ENCODE results near the gene PLIN5. TPM values are rescaled to one million over a fixed set of nuclear protein-coding genes. Genes with fewer than 3 reads are reported as not detected.

PLIN5 gene
- total RNA-seq, 1 donor from 2014 or later, result 73.5 TPM

DNA sequence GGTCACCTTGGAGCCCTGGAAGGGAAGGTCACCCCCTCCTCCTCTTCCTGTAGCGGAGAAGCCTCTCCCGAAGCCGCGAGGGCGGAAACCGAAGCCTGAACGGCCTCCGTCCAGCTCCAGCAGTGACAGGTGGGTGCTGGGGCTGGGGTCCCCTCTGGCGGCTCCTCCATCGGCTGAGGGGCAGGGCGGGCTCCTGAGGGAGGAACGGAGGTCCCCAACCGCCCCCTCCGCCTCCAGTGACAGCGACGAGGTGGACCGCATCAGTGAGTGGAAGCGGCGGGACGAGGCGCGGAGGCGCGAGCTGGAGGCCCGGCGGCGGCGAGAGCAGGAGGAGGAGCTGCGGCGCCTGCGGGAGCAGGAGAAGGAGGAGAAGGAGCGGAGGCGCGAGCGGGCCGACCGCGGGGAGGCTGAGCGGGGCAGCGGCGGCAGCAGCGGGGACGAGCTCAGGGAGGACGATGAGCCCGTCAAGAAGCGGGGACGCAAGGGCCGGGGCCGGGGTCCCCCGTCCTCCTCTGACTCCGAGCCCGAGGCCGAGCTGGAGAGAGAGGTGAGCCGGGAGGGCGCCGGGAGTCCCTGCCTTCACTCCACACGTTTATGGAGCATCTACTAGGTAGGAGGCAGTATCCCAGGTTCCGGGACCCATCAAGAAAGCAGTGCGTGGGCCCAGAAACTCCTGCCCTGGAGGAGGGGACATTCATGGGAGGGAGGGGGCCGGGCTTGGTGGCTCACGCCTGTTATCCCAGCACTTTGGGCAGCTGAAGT is 40.9 kb downstream of the PLIN5 start:
- TF ChIP-seq, protein P1, sequence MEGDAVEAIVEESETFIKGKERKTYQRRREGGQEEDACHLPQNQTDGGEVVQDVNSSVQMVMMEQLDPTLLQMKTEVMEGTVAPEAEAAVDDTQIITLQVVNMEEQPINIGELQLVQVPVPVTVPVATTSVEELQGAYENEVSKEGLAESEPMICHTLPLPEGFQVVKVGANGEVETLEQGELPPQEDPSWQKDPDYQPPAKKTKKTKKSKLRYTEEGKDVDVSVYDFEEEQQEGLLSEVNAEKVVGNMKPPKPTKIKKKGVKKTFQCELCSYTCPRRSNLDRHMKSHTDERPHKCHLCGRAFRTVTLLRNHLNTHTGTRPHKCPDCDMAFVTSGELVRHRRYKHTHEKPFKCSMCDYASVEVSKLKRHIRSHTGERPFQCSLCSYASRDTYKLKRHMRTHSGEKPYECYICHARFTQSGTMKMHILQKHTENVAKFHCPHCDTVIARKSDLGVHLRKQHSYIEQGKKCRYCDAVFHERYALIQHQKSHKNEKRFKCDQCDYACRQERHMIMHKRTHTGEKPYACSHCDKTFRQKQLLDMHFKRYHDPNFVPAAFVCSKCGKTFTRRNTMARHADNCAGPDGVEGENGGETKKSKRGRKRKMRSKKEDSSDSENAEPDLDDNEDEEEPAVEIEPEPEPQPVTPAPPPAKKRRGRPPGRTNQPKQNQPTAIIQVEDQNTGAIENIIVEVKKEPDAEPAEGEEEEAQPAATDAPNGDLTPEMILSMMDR (IDR thresholded peaks at IDR 0.05; ENCODE audit: borderline replicate concordance), result no peak
- Histone ChIP-seq H3K36me3 (peaks cover 87% of the 10 kb centered on the region), H3K4me3 (no peak overlapping the region), H3K9me3 (replicated peaks) (no peaks in the 10 kb centered on the region), H3K4me1 (no peaks in the 10 kb centered on the region), H3K27me3 (ENCODE audit: low read depth) (no peaks in the 10 kb centered on the region), H3K27ac (replicated peaks) (no peak overlapping the region)
- no peak for DNase-seq
- intact Hi-C loops (cut with micrococcal nuclease), result no loop called here

DNA sequence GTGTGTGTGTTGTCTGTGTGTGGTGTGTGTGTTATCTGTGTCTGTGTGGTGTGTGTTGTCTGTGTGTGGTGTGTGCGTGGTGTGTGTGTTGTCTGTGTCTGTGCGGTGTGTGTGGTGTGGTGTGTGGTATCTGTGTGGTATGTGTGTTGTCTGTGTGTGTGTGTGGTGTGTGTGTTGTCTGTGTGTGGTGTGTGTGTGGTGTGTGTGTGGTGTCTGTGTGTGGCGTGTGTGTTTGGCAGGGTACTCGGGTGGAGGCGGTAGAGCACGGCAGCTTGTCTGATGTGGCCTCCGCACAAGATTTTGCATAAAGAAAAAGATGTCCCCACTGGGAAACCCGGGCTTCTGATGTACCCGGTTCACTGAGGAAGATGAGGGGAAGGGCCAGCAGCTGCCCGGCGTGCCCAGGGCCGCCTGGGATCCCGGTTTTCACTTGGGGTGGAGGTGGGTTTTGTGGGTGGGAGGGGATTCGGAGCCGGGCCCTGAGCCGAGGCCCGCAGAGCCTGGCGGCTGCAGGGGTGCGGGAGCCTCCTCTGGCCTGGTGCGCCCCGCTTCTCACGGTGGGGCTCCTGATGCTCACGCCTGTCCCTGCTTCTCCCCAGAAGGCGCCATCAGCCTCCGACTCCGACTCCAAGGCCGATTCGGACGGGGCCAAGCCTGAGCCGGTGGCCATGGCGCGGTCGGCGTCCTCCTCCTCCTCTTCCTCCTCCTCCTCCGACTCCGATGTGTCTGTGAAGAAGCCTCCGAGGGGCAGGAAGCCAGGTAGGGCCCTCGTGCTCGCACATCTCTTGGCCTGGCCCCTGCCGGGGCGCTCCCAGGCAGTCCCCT is 41.7 kb downstream of the PLIN5 start:
- TF ChIP-seq, protein P1 (IDR thresholded peaks at IDR 0.05; ENCODE audit: borderline replicate concordance), result no peak
- Histone ChIP-seq H3K27ac (replicated peaks) (no peak overlapping the region), H3K36me3 (peaks cover 87% of the 10 kb centered on the region), H3K9me3 (replicated peaks) (no peaks in the 10 kb centered on the region), H3K4me1 (no peaks in the 10 kb centered on the region), H3K4me3 (no peak overlapping the region), H3K27me3 (ENCODE audit: low read depth) (no peaks in the 10 kb centered on the region)
- no peak for DNase-seq
- intact Hi-C loops (cut with micrococcal nuclease), result no loop called here

DNA sequence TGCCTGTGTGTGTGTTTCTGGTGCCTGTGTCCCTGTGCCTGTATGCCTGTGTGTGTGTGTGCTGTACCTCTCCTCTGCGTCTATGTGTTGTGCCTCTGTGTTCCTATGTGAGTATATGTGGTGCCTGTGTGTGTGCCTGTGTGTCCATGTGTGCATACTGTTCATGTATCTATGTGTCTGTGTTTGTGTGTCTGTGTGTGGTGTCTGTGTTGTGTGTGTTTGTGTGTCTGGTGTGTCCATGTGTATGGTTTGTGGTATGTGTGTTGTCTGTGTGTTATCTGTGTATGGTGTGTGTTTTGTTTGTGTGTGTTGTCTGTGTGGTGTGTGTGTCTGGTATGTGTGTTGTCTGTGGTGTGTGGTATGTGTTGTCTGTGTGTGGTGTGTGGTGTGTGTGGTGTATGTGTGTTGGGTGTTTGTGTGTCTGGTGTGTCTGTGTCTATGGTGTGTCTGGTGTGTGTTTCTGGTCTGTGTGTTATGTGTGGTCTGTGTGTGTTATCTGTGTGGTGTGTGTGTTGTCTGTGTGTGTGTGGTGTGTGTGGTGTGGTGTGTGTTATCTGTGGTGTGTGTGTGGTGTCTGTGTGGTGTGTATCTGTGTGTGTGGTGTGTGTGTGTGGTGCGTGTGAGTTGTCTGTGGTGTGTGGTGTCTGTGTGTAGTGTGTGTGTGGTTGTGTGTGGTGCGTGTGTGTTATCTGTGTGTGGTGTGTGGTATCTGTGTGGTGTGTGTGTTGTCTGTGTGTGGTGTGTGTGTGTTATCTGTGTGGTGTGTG is 42.5 kb downstream of the PLIN5 start:
- Histone ChIP-seq H3K4me1 (peaks cover 7% of the 10 kb centered on the region), H3K27me3 (ENCODE audit: low read depth) (no peaks in the 10 kb centered on the region), H3K9me3 (replicated peaks) (no peaks in the 10 kb centered on the region), H3K4me3 (no peak overlapping the region), H3K27ac (replicated peaks) (no peak overlapping the region), H3K36me3 (peaks cover 79% of the 10 kb centered on the region)
- TF ChIP-seq, protein P1 (IDR thresholded peaks at IDR 0.05; ENCODE audit: borderline replicate concordance), result no peak
- intact Hi-C loops (cut with micrococcal nuclease), result no loop called here
- DNase-seq, result no peak

DNA sequence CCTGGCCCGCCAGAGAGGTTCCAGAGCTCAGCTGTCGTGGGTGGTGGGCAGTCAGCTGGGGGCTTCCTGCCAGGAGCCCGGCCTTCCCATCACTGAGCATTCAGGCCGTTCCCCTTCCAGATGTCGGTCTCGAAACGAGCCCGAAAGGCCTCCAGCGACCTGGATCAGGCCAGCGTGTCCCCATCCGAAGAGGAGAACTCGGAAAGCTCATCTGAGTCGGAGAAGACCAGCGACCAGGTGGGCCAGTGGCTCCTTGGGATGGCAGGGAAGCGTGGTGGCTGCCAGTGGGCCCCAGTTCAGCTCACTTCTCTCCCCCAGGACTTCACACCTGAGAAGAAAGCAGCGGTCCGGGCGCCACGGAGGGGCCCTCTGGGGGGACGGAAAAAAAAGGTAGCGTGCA is 43.6 kb downstream of the PLIN5 start:
- Histone ChIP-seq H3K9me3 (replicated peaks) (no peaks in the 10 kb centered on the region), H3K27me3 (ENCODE audit: low read depth) (no peaks in the 10 kb centered on the region), H3K4me1 (peaks cover 8% of the 10 kb centered on the region), H3K36me3 (peaks cover 73% of the 10 kb centered on the region), H3K4me3 (no peak overlapping the region), H3K27ac (replicated peaks) (no peak overlapping the region)
- DNase-seq, result no peak
- intact Hi-C loops (cut with micrococcal nuclease), result no loop called here
- TF ChIP-seq, protein P1 (IDR thresholded peaks at IDR 0.05; ENCODE audit: borderline replicate concordance), result no peak

DNA sequence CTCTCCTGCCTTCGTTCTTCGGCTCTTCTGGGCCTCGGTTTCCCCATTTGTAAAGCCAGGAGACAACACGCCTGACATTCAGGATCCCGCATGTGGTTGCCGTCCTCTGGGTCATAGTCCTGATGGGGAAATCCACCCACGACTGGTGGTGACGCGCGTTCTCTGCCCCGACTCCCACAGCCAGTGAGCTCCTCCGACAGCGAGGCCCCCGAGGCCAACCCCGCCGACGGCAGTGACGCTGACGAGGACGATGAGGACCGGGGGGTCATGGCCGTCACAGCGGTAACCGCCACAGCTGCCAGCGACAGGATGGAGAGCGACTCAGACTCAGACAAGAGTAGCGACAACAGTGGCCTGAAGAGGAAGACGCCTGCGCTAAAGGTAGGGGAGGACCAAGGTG is 46.5 kb downstream of the PLIN5 start:
- intact Hi-C loops (cut with micrococcal nuclease), result no loop called here
- peaks cover 55% of the 10 kb centered on the region for H3K36me3 ChIP-seq
- DNase-seq, result no peak

More for the DNA sequence above, 46.5 kb downstream of the PLIN5 start:
- Histone ChIP-seq H3K9me3 (replicated peaks) (no peaks in the 10 kb centered on the region), H3K27me3 (ENCODE audit: low read depth) (no peaks in the 10 kb centered on the region), H3K4me3 (no peak overlapping the region), H3K4me1 (peaks cover 8% of the 10 kb centered on the region), H3K27ac (replicated peaks) (no peak overlapping the region)
- TF ChIP-seq, protein P1 (IDR thresholded peaks at IDR 0.05; ENCODE audit: borderline replicate concordance), result no peak
